CD4-positive, alpha-beta T cell treated with Interleukin-4 for 4 hours (primary cell): ENCODE measurements around the gene LRRC61.

Source experiments
- DNase-seq: peaks from one replicate; pipeline ENCODE4 v3.0.0-alpha.2; 2020

The LRRC61 gene

GRCh38 chr7:150332852-150333635 lies 9.9 kb downstream of the LRRC61 start:
- no peak for DNase-seq

- no peak for DNase-seq
Observed at GRCh38 chr7:150333659-150334058, 10.5 kb downstream of the LRRC61 start.

- no peak for DNase-seq
Observed at GRCh38 chr7:150334108-150334507, 11.0 kb downstream of the LRRC61 start.

- DNase-seq = no peak
Observed at GRCh38 chr7:150335108-150335773, 12.1 kb downstream of the LRRC61 start.

- no peak for DNase-seq
Observed at GRCh38 chr7:150335774-150336112, 12.6 kb downstream of the LRRC61 start.

- no peak for DNase-seq
Observed at GRCh38 chr7:150336746-150337145, 13.6 kb downstream of the LRRC61 start.

- DNase-seq = no peak
Observed at GRCh38 chr7:150337179-150337578, 14.0 kb downstream of the LRRC61 start.

GRCh38 chr7:150337659-150338081 lies 14.5 kb downstream of the LRRC61 start:
- DNase-seq = no peak

GRCh38 chr7:150338166-150338829 lies 15.1 kb downstream of the LRRC61 start:
- DNase-seq = no peak

GRCh38 chr7:150339409-150339809 lies 16.3 kb downstream of the LRRC61 start:
- DNase-seq = no peak

GRCh38 chr7:150340024-150340749 lies 17.0 kb downstream of the LRRC61 start:
- DNase-seq = no peak

GRCh38 chr7:150340875-150341262 lies 17.7 kb downstream of the LRRC61 start:
- no peak for DNase-seq

- DNase-seq = no peak
Observed at GRCh38 chr7:150341263-150342120, 18.3 kb downstream of the LRRC61 start, which contains the start of gene RARRES2. Gene RARRES2 (minus strand): TSS chr7:150341629. CDS start chr7:150340609, 1,020 bp downstream.

GRCh38 chr7:150342121-150342408 lies 18.9 kb downstream of the LRRC61 start:
- DNase-seq = no peak

GRCh38 chr7:150343225-150343624 lies 20.1 kb downstream of the LRRC61 start:
- no peak for DNase-seq

- no peak for DNase-seq
Observed at GRCh38 chr7:150344299-150344698, 21.1 kb downstream of the LRRC61 start.

GRCh38 chr7:150345012-150345411 lies 21.9 kb downstream of the LRRC61 start:
- no peak for DNase-seq

GRCh38 chr7:150346922-150347321 lies 23.8 kb downstream of the LRRC61 start:
- DNase-seq = no peak

- DNase-seq = no peak
Observed at GRCh38 chr7:150351587-150352194, 28.5 kb downstream of the LRRC61 start.

- DNase-seq = no peak
Observed at GRCh38 chr7:150355666-150356059, 32.5 kb downstream of the LRRC61 start.

GRCh38 chr7:150356265-150356897 lies 33.2 kb downstream of the LRRC61 start:
- peak; percentile 53 for DNase-seq
